HG03354 (cell line): ENCODE measurements around the gene DOCK9.

Experiments used
- ATAC-seq: cut with Tn5 transposase; IDR thresholded peaks from one replicate; pipeline ENCODE4 v1.9.1; 2021; ENCODE audit warnings: mild to moderate bottlenecking; ENCODE audit not compliant: unreplicated experiment, poor library complexity, severe bottlenecking

The DOCK9 gene

DNA sequence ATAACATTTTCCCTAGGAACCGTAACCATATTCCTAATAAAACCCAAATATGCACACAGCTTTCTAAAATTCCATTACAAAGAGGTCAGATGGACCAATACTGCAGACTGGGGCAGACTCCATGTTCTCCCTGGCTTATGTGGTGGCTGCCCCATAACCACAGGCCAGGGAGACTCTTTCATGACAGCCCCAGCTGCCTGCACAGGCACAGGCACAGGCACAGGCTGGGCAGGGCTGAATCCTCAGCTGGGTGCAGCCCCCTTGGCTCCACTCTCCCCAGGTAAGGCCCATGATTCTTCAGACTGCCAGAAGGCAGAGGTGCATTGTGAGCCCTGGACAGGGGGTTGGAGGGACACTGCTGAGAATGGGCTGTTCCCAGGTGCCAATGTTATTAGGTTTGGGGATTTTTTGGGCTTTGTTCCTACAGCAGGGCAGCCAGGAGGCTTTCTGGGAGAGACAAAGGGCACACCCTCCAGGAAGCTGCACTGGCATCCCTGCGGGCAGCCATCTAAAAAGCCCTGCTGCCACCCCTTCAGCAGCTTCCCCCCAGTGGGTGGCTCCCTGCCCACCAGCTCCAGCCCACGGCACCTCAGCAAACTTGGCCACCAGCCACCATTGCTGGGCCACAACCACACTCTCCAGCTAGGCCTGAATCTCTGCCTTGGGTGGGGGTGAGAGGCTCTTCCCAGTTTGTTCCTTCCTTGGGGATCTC is 20.0 kb downstream of the DOCK9 start:
- ATAC-seq: no peak

DNA sequence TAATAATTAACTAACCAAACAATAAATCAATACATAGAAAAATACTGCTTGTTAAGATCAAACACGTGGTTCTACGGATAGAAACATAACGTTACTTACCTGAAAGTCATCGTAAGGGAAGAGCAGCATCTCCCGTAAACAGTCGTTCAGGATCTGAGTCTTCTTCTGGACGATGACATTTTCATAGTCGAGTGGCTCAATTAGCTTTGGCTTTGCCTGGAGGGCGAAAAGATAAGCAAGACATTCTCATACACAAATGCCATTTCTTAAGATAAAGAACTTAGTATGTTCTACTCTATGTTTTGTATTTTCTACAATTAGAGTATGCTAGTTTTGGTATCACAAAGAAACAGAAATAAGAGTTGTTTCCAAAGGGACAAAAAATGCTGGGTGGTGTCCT is 22.5 kb downstream of the DOCK9 start:
- ATAC-seq: no peak

DNA sequence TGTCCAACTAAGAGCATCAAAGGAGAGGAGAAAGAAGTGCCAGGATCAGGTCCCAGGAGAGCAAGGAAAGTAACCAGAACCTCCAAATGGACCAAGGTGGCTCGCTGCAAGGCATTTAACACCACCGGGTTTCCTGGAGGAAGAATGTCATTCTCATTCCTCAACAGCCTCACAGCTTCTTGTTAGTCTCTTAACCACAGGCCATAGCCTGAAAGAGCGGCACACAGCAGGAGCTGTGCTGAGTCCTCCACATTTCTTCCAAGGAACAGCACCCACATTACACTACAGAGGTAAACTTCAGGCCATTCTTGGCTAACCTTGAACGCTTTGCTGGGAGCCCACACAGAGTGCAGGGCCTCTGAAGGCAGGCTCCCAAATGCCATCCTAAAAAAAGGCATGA is 23.6 kb downstream of the DOCK9 start:
- no peak for ATAC-seq

GRCh38 chr13:98951266-98951665 is 26.6 kb downstream of the DOCK9 start:
- no peak for ATAC-seq

- ATAC-seq: no peak
These were observed 27.2 kb downstream of the DOCK9 start for GRCh38 chr13:98950705-98951104.

DNA sequence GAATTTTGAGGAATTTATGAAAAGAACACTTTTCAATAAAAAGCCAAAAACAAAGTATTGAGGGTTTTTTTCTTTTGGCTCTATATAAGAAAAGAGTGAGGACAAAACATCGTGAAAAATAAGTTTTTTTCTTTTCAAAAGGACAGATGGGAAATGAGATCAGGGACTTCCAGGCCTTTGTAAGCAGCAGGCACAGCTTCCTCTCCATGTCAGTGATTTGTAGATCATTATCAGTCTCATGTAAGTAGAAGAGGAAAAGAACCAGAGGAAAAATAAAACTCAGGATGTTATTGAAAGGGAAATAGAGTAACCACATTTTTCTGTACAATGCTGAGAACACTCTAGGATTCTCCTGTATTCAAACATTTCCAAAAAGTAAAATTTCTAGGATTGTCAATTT is 29.9 kb downstream of the DOCK9 start:
- no peak for ATAC-seq

DNA sequence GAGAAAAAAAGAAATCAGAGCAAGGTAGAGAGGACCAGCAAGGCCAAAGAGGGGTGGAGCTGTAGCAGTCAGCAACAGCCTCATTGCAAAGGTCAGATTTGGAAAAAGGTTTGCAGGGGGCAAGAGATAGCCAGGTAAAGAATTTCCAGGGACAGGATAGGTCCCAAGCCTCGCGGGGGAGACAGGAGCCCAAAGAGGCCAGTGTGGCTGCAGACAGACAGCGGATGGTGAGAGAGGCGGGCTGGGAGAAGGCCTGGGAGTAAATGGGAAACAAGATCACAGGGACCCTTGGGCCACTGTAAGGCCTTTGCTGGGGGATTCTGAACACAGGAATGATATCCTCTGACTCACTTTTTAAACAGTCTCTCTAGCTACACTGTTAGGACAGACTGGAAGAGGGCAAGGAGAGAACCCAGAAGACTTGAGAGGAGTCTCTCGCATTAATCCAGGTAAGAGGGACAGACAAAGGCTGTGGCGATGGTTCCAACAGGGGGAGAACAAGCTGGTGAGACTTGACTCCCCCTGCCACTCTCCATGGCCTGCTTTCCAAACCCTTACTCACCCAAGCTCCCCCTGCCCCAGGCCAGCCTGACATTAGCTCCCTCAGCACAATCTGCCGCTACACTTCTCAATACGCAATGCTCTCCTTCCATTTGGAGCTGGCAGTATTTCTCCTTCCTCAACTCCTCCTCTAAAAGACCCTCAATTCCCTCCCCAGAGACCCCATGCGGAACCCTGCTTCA is 31.8 kb downstream of the DOCK9 start:
- no peak for ATAC-seq

GRCh38 chr13:98944336-98944735 is 33.5 kb downstream of the DOCK9 start:
- no peak for ATAC-seq

GRCh38 chr13:98942997-98943396 is 34.9 kb downstream of the DOCK9 start:
- no peak for ATAC-seq

- ATAC-seq: no peak
These were observed 35.4 kb downstream of the DOCK9 start for GRCh38 chr13:98942485-98942884.

GRCh38 chr13:98941536-98941935 is 36.3 kb downstream of the DOCK9 start:
- ATAC-seq: no peak

DNA sequence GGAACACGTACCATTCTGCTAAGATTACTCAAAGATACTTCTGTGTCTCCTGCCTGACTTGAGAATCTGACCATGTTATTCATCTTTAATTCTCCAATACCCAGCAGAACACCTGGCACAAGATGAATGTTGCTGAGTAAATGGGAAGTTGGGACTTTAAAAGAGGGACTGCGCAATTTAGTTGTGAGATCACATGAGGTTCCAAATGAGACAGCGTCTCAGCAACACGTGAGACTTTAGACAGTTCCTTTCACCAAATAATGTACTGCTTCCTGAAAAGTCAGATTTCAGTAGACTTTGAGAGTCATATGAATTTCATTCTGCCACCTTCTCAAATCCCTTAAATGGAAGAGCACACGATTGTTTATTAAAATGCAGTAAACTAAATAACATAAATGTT is 36.7 kb downstream of the DOCK9 start:
- no peak for ATAC-seq

- ATAC-seq: no peak
These were observed 37.4 kb downstream of the DOCK9 start for GRCh38 chr13:98940325-98941001.

GRCh38 chr13:98939660-98940191 is 38.1 kb downstream of the DOCK9 start:
- ATAC-seq: no peak

DNA sequence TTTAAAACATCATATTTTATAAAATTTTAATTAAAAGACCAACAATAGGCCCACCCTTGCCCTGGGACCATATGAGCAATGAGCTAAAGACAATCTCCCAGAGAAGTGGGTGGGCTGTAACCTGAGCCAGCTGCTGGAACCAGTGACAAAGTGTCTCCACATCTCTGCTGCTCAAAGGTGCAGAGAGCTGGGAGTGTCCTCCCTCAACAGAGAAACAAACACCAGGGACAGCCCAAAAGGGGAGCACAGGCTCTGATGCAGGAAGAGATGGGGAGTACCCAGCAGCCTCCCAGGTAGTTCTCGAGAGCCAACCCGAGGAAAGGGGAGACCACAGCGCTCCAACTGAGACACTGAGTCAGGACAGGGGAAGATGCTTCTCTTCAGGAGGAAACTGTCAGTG is 39.1 kb downstream of the DOCK9 start:
- no peak for ATAC-seq

DNA sequence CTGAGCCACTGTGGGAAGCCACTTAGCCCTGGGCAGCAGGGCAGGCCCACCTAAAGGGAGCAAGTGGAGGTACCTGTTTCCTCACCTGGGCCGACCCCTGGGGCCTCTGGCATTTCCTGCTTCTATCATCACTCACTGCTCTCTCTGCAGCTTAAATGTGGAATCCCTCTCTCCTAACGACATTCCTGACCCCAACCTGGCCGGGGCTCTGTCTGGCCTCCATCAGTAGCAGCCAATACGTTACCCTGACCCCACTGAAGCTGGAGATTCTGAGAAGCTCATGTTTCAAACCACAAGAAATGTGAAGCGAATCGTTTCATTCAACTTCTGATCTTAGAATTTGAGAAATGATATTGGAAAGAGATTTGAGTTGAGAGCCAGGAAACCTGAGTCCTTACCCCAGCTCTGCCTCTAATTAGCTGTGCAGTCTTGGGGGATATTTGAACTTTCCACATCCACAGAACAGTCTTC is 39.9 kb downstream of the DOCK9 start:
- ATAC-seq: no peak

DNA sequence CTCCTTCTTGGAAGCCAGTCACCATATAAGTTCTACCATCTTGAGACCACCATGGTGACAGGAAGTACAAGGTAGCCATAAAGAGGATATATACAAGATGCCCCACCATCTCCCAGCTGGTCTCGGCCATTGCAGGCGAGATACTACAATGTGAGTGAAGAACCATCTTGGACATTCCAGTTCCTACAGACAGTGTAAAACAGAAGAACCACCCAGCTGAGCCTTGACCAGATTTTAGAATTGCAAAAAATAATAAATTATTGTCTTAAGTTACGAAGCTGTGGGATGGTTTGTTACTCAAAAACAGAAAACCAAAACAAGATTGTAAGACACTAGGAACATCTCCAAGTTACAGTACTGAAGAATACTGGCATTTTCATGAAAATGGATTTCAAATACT is 43.6 kb downstream of the DOCK9 start:
- no peak for ATAC-seq

DNA sequence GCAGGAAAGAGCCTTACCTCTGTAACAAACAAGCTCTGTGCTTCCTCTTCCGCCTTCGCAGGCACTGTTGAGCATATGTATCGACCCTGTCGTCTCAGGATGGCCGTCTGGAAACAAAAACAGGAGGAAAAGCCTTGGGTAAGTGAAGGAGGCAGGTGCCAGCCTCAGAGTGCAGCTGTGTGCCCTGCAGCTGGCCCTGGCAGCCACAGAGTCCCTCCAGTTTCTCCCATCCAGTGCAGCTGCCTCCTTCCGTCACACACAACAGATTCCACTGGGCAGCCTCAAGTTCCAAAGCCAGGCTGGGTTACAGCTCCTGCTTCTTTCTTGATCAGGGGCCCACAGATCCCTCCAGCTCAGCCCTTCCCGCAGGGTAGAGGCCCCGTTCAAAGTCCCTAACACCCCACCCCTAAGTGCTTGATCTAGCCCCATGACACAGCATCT is 47.7 kb downstream of the DOCK9 start:
- no peak for ATAC-seq

GRCh38 chr13:98927951-98928927 is 49.6 kb downstream of the DOCK9 start:
- no peak for ATAC-seq
